DMS53 treated with DMSO at 0.1 percent for 48 hours (cell line): ENCODE data around the gene ZFP1.
"Not testable (repeated sequence)": the region's sequence is repeated elsewhere in the genome, so short reads cannot be mapped to it uniquely, and the experiment has no call there.

ENCODE experiments used
- DNase-seq: peaks from one replicate; lab custom pipeline; 2025; ENCODE audit not compliant: unreplicated experiment; lab: John Stamatoyannopoulos, UW

ZFP1 gene

DNA sequence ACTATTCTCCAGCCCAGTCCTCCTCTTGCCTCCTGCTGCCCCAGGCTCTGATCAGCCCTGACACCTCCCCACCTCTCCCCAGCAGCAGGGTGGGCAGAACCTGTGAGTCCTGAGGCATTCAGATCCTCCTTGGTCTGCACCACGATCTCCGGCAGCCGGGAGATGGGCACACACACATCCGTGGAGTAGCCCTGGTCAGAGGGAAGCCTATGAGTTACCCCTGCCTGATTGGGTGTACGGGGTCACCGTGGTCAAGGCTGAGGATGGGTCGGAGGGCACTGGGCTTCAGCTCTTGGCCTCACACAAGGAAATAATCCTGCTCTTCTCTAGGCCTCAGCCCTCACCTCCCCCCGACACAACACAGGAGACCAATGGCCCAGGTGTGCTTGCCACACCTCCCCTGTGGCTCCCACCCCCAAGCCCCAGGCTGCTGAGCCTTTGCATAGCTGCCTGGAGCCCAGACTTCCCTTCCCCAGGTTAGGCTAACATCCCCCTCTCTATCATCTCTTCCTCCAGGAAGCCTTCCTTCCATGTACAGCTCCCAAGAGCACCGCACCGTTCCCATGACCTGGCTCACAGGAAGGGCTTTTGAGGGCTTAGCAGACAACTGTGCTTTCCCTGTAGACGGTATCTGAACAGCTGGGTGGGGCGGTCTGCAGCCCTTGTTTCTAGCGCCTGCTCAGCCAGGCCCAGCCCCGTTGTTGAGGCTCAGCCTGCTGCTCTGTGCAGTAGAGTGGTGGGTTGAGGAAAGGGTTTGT, 35.4 kb upstream of the ZFP1 start:
- DNase-seq: no peak

DNA sequence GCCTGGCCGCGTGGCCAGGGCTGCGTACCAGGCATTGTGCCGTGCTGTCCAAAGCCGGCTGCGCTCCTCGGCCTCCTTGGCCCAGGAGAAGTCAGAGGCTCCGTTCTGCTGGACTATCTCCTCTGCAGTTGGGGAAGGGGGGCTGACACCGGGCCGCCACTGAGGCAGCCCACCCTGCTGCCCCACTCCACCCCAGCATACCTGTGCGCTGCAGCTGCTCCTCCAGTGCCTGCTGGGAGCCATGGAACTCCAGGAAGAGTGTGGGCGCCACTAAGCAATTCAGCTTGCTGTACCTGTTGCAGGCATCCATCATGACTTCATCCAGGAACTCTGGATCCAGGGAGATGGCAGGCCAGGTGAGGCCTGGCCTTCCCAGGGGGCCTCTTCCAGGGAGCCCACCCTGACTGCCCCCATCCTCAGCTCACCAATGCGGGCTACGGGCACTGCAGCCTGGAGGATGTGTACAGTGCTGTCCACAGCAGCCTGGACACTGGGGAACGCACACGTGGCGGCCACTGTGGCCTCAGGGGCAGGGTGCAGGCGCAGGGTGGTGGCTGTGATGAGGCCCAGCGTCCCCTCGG, 34.7 kb upstream of the ZFP1 start:
- no peak for DNase-seq

DNA sequence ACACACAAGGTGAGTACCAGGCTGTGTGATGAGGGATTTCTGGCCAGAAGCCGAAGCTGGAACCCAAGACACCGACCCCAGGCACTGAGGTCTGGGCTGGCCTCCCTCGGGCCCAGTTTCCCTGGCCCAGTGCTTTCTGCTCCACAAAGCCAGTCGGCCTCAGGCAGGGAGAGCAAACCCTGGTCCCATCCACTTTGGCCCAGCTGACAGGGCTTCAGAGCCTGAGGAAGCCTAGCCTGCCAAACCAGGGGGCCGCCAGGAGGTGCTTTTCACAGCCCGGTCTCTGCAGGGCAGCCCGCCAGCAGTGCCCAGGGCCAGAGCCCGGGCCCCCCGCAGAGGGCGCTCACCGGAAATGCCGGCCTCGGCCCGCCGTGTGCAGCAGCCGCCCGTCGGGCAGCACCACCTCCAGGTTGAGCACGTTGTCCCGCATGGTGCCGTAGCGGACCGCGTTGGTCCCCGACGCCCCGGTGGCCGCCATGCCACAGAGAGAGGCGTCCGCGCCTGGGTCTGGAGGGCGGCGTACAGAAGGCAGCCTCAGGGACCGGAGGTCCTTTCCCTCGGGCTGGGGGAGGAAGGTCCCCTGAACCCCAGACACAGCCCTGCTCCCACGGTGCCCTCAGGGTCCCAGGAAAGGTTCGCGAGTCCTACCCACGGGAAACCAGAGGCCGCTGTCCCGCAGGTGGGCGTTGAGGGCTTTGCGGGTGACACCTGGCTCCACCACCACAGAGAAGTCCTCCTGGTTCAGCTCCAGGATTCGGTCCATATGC, 34.0 kb upstream of the ZFP1 start:
- DNase-seq: no peak

DNA sequence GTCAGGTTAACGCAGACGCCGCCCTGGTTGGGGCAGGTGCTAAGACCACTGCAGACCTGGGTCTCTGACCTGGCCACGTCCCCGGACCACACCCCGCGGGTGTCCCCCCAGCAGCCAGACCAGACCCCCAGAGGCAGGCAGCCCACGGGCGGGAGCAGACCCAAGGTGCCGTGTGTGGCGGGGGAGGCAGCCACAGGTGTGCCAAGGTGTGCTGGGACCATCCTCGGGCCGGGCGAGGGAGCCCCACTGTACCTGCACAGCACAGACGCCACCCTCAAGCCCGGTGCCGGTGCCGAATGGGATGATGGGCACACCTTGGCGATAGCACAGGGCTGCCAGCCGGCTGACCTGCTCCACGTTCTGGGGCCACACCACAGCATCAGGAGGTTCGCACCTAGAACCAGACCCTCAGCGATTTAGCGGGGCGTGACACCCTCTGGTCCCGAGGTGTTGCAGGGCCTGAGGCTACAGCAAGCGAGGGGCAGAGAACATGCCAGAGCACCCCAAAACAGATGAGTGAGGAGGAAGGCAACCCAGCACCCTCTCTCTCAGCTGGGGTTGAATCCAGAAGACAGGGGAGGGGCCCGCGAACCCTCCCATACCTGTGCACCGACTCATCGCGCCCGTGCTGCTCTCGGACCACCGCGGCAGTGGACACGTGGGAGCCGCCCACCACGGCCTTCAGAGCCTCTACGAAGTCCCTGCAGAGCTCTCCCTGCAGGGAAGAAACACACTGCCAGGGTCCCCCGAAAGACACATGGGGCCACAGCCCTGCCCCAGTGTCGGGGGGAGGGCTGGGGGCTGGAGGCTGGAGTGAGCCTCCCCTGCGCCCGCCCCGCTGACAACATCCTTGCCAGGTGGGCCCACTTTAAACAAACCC, 33.1 kb upstream of the ZFP1 start:
- DNase-seq: no peak

DNA sequence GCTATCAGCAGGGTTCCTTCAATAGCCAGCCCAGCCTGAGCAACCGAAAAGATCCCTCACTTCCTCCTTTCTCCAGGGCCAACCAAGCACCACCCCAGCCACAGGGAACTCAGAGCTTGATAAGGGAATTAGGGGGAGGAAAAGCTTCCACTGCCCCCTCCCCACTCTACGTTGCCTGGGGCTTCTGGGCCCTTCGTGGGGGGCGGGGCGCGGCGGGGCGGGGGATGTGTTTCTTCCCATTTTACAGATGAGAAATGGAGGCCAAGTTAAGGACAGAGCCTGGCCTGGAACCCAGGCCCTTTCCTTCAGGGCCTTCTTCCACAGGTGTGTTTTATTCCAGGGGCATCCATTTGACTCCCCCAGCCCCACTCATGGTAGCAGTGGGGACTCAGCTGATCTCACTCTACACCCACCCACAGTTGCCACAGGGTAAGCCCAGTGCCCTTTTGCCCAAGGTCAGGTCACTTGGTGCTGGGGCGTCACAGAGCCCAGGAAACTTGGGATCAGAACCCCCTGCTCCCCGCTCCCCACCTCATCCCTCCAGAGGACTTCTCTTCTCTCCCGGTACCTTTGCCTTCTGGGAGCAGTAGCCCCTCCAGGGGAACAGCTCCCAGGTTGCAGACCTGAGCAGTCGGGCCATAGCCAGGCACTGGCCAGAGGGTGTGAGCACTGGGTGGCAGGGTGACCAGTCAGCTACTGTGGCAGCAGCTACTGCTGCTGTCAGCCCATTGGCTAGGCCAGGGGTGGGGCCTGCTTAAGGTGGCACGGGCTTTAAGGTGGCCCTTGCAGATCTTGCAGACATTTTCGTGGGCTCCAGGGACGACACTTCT, 32.0 kb upstream of the ZFP1 start, which contains the start of gene LDHD:
Gene LDHD, minus strand, starts transcription at position 700 of the 830 bp plus-strand sequence. Its CDS starts 60 bp downstream, at position 640.
- no peak for DNase-seq

DNA sequence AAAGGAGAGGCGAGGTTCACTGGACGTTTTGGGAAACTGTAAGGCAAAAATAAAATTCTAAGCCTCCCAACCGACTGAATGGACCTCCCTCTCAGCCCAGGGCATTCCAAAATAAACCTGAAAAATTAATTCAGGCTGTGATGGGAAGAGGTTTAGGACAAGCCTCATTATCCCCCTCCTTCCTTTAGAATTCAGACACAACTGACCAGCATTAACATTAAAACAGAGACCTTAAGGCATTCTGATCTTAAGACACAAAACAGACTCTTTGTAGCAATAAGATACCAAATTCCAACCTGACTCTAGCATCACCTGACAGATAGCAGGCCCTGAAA, 31.4 kb upstream of the ZFP1 start:
- DNase-seq: no peak

DNA sequence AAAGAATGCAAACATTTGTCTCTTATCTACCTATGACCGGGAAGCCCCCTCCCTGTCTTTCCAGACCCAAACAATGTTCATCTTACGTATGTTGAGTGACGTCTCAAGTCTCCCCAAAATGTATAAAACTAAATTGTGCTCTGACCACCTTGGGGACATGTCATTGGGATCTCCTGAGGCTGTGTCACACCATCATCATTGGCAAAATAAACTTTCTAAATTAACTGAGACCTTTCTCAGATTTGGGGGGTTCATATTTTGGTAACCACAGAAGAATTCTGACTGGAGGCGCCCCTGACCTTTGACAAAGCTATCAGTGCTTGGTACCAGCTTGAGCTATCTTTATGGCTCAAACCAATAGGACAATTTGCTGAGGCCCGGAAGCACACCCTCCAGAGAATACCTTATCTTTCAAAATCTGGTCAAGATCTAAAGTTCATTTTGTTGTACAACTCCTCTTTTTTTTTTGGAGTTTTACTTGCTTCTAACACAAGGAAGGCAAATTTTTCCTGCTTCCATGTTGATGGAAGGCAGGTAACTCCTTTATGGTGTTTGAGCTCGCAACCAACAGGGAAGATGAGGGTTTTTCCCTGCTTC, 29.3 kb upstream of the ZFP1 start:
- DNase-seq: no peak

DNA sequence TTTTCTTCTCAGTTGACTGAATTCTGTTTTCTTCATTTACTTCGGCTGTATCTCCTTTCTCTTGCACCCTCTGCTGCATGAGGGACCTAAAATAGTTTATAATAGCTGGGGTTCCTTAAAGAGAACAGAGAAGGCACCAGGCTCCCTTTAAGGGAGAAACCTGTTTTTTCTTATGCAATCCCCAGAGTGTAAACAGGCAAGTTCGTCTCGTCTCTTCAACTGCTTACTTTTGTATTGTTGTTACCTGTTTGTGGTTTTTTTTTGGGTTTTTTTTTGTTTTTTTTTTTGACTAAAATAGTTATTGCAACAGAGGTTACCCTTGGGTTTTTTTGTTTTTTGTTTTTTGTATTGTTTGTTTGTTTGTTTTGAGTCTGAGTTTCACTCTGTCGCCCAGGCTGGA, 28.1 kb upstream of the ZFP1 start:
- DNase-seq: no peak

DNA sequence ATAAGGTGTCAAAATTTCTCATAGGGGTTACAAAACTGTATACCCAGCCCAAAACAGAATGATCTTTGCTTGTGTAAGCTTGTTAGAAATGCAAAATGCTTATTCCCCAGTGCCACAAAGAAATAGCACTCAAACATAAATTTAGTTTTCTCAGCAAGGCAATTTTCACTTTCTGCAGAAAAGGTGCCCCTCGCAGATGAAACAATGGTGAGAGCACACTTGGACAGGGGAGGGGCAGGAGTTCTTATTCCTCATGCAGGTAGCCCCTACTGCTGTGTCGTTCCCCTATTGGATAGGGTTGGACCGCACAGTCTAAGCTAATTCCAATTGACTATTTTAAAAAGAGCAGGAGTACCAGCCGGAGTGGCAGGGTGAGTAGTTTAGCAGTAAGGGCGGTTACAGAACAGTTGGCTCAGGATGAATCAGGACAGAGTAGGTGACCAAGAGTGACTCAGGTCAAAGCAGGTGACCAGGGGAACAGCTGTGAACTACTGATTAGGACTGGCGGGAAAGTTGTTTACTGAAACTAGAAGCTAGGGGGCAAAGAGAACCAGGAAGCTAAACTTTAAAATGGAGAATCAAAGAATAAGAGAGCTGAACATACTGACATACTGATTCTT, 26.3 kb upstream of the ZFP1 start:
- no peak for DNase-seq

DNA sequence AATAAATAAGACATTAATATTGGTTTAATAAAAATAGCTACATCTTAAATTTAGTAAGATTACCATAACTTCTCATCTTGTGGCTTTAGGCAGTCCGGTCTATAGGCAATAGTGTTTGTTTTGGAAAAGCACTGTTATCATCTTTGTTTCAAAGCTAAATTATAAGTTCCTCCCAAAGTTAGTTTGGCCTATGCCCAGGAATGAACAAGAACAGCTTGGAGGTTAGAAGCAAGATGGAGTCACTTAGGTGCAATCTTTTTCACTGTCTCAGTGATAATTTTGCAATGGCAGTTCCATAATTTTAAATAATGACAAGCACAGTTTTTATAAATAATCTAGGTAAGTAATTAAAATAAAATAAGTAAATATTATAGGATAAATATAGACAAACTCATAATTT, 25.7 kb upstream of the ZFP1 start:
- no peak for DNase-seq

DNA sequence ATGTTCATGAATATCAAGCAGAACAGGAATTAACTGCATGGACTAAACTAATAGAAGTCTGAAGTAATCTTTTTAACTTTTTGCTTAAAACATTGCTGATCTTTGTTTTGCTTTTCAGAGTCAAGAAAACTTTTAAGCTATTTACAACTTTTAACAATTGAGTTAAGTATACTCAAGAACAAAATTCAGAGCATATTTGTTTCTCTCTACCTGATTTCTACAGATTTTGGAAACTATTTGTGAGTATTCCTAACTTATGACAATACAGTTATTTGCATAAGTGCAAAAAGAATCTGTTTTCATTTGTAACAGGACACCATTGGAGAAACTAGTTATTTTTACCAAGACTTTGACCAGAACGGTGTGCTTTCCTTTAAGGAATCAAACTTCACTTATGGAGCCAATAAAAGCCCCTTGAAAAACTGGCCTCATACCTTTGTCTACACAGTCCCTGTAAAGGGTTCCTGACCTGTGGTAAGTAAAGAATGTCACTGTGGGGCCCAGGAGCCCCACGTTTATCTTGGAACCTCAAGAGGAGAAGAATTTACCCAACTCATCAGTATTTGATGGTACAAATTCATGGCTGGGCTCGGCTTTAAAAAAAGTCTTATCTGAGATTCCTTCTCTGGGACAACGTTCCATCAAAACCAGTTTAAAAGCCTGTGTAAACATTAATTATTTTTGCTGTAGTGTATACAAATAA, 20.5 kb upstream of the ZFP1 start:
- no peak for DNase-seq

DNA sequence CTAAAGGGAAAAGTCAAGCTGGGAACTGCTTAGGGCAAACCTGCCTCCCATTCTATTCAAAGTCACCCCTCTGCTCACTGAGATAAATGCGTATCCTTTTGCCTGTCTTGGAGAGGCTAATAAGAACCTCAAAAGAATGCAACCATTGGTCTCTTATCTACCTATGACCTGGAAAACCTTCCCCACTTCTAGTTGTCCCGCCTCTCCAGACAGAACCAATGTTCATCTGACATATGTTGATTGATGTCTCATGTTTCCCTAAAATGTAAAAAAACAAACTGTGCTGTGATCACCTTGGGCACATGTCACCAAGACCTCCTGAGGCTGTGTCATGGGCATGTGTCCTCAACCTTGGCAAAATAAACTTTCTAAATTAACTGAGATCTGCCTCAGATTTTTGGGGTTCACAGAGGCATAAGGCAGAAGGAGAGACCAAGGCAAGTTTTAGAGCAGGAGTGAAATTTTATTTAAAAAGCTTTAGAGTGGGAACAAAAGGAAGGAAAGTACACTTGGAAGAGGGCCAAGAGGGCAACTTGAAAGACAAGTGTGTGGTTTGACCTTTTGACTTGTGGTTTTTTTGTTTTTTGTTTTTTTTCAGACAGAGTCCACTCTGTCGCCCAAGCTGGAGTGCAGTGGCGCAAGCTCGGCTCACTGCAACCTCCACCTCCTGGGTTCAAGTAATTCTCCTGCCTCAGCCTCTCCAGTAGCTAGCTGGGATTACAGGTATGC, 18.7 kb upstream of the ZFP1 start:
- DNase-seq: not testable (repeated sequence)

DNA sequence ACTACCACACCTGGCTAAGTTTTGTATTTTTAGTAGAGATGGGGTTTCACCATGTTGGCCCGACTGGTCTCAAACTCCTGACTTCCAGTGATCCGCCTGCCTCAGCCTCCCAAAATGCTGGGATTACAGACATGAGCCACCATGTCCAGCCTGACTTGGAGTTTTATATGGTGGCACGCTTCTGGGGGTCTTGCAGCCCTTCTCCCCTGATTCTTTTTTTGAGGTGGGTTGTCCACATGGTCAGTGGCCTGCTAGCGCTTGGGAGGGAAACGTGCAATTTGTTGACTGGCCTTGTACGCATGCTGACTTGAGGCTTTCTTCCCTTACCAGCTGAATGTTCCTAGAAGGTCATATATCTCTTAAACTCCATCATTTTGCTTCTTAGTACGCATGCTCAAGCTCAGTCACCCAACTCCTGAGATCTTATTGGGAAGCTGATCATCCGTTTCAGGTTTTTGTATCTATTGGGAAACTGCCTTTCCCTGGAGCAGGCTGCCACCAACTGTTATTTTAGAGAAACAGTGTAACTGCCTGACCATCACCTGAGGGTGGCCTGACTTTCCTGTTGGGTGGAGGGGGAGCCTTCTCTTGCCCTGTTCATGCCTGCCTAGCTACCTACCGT, 18.1 kb upstream of the ZFP1 start:
- DNase-seq: no peak

DNA sequence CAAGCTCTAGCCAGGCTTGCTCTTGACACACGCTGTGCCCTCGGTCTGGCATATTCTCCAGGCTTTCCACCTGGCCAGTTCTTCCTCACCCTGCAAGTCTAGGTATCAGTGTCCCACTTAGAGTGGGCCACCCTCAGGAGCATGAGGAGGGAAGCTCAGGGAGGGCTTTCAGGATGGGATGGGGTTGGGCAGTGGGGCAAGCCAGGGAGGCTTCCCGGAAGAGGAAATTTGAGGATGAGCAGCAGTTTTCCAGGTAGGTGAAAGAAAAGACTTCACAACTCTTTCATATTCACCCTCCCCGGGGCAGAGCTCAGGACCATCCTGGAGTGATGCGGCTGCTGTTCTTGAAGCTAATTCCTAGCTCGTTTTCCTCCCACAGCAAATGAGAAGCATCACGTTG, 17.2 kb upstream of the ZFP1 start:
- no peak for DNase-seq

DNA sequence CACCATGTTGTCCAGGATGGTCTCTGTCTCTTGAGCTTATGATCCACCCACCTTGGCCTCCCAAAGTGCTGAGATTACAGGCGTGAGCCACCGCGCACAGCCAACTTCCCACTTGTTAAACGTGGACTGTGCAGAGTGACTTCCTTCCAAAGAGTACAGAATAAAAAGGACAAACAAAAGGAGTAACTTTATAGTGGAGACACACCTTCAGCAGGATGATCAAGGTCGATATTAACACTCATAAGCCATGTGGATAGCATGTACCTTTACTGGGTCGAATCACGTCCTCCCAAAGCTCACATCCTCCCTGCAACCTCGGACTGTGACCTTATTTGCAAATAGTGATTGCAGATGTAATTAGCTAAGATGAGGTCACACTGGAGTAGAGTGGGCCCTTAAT, 10.1 kb upstream of the ZFP1 start:
- no peak for DNase-seq

DNA sequence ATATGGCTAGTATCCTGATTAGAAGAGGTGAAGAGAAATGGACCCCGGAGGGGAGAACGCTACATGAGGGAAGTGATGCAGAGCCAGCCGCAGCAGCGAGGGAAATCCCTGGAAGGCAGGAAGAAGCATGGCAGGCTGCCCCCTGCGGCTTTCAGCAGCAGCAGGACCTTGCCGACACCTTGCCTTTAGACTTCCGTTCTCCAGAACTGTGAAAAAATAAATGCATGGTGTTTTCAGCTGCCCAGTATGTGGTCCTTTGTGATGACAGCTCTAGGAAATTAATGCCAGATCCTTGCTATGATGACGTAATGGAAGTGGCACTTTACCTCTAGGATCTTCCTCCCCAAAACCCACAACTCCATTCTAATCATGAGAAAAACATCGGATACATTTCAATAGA, 9.7 kb upstream of the ZFP1 start:
- no peak for DNase-seq

DNA sequence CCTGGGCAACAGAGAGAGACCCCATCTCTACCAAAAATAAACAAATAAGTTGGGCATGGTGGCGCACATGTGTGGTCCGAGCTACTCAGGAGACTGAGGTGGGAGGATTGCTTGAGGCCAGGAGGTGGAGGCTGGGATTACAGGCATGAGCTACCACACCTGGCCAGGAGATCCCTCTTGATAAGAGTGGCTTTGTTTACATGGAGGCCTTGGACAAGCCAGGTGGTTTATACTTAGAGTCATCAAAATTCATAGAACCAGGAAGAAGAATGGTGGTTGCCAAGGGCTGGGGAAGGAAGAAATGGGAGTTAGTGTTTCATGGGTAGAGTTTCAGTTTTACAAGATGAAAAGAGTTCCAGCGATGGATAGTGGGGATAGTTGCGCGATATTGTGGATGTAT, 8.8 kb upstream of the ZFP1 start:
- peak; percentile 46 for DNase-seq

DNA sequence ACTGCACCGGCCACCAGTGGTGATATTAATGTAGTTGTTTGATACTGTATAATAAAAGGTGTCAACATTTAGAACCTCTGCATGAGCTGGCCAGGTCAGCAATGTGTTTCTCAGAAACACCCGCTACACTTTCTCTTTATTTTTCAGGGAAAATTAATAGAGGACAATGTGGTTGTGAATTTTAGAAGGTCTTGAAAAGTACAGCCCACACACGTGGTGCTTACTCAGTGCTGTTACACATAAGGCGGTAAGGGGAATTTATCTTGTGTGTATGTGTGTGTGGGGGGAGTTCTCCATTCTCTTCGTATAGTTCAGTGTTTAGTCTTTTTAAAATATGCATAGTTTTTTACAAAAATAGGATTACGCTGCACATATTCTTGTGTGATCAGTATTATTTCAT, 4.4 kb upstream of the ZFP1 start:
- no peak for DNase-seq
